Spleen (tissue), 7 donors: ENCODE results near the gene THSD4.

Source experiments
- POLR2A ChIP-seq, 3 donors: fragments of 450-650 bp; IDR thresholded peaks; one replicate each; pipeline ENCODE4 v1.5.1; 2017; ENCODE audit warnings: antibody characterized with exemption in 3 of 3, mild to moderate bottlenecking in 1 of 3
- TF ChIP-seq, protein P1 (sequence below), 11 experiments: fragments of 200-600 bp in 7 of 11; fragments of 450-650 bp in 4 of 11; sonication (generic) in 4 of 11; IDR thresholded peaks in 8 of 11; conservative IDR thresholded peaks in 3 of 11; 1 replicate in 7 of 11; 2 replicates in 4 of 11; pipeline versions ENCODE4 v1.4.0 to v1.8.0; 2016 to 2021; ENCODE audit warnings: antibody characterized with exemption in 11 of 11, inconsistent platforms in 4 of 11, mild to moderate bottlenecking in 1 of 11
- donor health status: DM: no; HTN: no; CAD: no; lungs with moderate emphysema.
- donor health status: DM: no; HTN: no; CAD: no.
- donor health status: DM: no; HTN: no; CAD: no.

DNA sequence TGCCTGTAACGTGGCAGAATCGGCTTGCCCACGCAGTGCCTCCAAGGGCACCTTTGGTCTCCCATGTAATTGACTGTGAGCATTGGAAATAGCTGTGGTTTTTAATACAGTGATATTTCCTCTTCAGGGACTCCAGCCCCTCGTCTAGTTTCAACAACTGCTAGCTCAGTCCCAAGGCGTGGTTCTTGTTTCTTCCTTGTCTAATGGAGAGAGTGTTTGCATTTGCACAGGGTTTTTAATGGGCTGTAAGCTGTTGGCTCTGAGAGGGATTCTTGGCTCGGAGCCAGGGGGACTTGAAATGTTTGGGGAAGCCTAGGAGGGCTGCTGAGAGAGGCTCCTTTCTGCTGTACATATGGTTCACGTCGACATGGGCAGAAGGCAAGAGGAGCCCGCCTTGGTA lies 86.2 kb downstream of the THSD4 start:
- TF ChIP-seq, protein P1, sequence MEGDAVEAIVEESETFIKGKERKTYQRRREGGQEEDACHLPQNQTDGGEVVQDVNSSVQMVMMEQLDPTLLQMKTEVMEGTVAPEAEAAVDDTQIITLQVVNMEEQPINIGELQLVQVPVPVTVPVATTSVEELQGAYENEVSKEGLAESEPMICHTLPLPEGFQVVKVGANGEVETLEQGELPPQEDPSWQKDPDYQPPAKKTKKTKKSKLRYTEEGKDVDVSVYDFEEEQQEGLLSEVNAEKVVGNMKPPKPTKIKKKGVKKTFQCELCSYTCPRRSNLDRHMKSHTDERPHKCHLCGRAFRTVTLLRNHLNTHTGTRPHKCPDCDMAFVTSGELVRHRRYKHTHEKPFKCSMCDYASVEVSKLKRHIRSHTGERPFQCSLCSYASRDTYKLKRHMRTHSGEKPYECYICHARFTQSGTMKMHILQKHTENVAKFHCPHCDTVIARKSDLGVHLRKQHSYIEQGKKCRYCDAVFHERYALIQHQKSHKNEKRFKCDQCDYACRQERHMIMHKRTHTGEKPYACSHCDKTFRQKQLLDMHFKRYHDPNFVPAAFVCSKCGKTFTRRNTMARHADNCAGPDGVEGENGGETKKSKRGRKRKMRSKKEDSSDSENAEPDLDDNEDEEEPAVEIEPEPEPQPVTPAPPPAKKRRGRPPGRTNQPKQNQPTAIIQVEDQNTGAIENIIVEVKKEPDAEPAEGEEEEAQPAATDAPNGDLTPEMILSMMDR (IDR thresholded peaks at IDR 0.05 in 8 of 11, conservative IDR thresholded peaks at IDR 0.05 in 3 of 11): no peak
- TF ChIP-seq POLR2A (IDR thresholded peaks at IDR 0.05): no peak
